ENCODE results near the gene FOXC1.

The FOXC1 gene

DNA sequence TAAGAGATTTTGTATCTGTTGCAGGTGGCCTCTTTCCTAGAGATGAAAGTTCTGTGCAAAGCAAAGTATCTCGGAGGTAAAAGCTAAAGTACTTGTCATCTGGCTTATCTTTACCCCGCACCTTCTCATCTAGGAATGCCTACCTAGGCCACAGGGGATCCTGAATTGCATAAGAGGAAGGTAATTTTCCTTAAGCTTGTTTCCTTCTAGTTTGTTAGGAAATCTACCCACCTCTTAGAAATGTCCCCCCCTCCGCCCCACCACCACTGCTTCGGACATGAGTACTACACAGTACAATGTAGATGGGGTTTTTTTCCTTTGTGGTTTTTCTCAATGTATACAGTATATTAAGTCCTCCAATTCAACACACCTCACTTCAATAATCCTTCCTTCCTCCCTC lies 21.5 kb downstream of the FOXC1 start:
- no peak overlapping the region for H3K4me3 Mint-ChIP-seq
- H3K27me3 Mint-ChIP-seq = peaks cover 24% of the 10 kb centered on the region
- peaks cover 3% of the 10 kb centered on the region for H3K4me1 Mint-ChIP-seq
- peaks cover 11% of the 10 kb centered on the region for H3K36me3 Mint-ChIP-seq
- H3K9me3 Mint-ChIP-seq = no peaks in the 10 kb centered on the region
- no peak overlapping the region for H3K27ac Mint-ChIP-seq

DNA sequence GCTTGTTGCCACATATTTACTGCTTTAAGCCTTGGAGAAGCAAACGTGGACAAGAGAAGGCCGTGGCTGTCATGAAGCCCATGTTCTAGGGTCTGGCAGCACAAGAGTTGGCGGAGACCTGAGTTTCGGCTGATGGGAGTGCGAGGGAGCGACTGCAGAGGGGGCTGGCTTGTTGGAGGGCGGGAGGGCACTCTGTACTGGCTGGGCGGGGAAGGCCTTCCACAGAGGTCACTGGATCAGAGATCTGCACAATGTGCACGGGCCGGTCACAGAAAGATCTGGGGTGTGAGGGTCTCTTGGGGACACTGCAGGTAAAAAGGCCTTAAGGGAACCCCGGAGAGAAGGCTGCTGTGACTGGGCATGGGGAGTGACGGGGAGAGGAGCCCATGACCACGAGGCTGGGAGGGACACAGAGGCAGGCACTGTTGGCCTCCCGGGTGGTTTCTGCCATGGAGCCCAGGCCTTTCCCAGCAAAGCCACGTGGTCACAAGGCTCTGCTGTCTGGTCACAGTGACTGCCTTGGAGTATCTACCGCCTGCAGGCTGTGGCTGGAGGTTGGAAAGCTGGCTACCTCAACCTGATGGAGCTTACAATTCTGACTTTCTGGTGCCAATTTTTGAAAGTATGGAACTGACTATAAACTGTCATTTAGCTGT lies 23.8 kb downstream of the FOXC1 start:
- peaks cover 9% of the 10 kb centered on the region for H3K36me3 Mint-ChIP-seq
- no peak overlapping the region for H3K4me3 Mint-ChIP-seq
- H3K9me3 Mint-ChIP-seq = no peaks in the 10 kb centered on the region
- H3K27me3 Mint-ChIP-seq = peaks cover 5% of the 10 kb centered on the region
- H3K4me1 Mint-ChIP-seq = no peaks in the 10 kb centered on the region
- no peak overlapping the region for H3K27ac Mint-ChIP-seq

DNA sequence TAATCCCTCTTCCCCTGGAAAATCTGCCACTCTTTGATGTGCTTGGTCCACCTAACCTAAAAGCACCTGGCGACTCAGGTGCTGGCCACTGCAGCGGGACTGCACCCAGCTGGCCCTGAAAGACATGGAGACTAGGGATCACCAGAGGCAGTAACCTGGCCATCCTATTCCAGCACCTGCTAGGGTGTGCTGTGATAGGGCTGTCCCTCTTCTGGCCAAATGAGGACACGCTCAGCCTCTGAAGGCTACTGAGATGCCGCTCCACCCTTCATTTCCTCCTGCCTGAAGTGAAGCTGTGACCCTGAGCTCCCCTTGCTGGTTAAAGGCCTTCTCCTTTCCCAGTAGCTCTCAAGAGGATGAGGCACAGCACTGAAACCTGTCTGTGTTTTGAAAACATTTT lies 24.4 kb downstream of the FOXC1 start:
- H3K4me1 Mint-ChIP-seq = no peaks in the 10 kb centered on the region
- peaks cover 3% of the 10 kb centered on the region for H3K27me3 Mint-ChIP-seq
- H3K4me3 Mint-ChIP-seq = no peak overlapping the region
- H3K27ac Mint-ChIP-seq = no peak overlapping the region
- H3K9me3 Mint-ChIP-seq = no peaks in the 10 kb centered on the region
- H3K36me3 Mint-ChIP-seq = peaks cover 9% of the 10 kb centered on the region

GRCh38 chr6:1635305-1636010 lies 25.7 kb downstream of the FOXC1 start:
- peaks cover 9% of the 10 kb centered on the region for H3K36me3 Mint-ChIP-seq
- no peaks in the 10 kb centered on the region for H3K4me1 Mint-ChIP-seq
- H3K27ac Mint-ChIP-seq = no peak overlapping the region
- no peak overlapping the region for H3K4me3 Mint-ChIP-seq
- H3K27me3 Mint-ChIP-seq = no peaks in the 10 kb centered on the region
- H3K9me3 Mint-ChIP-seq = no peaks in the 10 kb centered on the region

- no peaks in the 10 kb centered on the region for H3K4me1 Mint-ChIP-seq
- peaks cover 9% of the 10 kb centered on the region for H3K36me3 Mint-ChIP-seq
- no peaks in the 10 kb centered on the region for H3K9me3 Mint-ChIP-seq
- H3K27me3 Mint-ChIP-seq = no peaks in the 10 kb centered on the region
- no peak overlapping the region for H3K4me3 Mint-ChIP-seq
- H3K27ac Mint-ChIP-seq = no peak overlapping the region
These were observed 26.6 kb downstream of the FOXC1 start for GRCh38 chr6:1636272-1636825.

DNA sequence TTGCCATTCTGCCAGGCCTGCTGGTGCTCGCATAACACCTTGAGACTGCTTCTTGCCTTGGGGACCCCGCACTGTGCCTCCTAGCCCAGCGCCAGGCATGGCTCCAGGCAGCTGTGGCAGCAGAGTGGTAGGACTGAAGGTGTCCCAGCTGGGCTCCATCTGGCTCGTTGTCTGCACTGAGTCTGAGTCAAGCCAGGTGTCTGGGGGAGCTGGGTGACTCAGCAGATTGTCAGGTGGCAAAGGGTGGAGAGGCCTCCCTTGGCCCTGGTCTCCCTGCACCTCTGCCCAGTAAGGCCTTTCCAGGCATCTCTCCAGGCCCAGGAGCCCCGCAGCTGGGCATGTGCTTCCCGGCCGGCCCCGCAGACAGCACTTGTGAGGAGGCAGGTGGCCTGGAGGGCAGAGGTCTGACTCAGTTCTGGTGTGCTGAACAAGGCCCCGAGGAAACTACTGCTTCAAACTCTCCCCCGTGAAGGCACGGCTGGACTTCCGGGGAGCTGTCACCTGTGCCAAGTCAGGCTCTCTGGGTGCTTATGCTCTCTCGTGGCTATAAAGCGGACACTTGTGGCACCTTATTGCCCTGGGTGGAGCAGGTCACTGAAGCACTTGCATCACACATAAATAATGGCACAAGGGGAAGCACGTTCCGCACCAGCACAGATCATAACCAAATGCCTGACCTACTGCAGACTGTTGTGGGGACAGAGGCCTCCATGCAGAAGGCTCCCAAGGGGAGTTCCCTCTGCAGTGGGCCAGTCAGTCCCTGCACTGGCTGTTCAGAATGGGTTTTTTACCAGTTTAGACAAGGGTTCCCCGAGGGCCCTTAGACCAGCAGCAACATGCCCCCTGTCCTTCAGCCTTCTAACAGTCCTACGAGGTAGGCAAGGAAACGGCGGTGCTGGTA lies 27.5 kb downstream of the FOXC1 start:
- Mint-ChIP-seq H3K27ac (no peak overlapping the region), H3K27me3 (no peaks in the 10 kb centered on the region), H3K36me3 (peaks cover 9% of the 10 kb centered on the region), H3K4me1 (no peaks in the 10 kb centered on the region), H3K9me3 (no peaks in the 10 kb centered on the region), H3K4me3 (no peak overlapping the region)

- no peaks in the 10 kb centered on the region for H3K4me1 Mint-ChIP-seq
- H3K36me3 Mint-ChIP-seq = peaks cover 10% of the 10 kb centered on the region
- H3K27me3 Mint-ChIP-seq = no peaks in the 10 kb centered on the region
- no peak overlapping the region for H3K4me3 Mint-ChIP-seq
- no peak overlapping the region for H3K27ac Mint-ChIP-seq
- H3K9me3 Mint-ChIP-seq = no peaks in the 10 kb centered on the region
These were observed 29.7 kb downstream of the FOXC1 start for GRCh38 chr6:1639430-1639829.

DNA sequence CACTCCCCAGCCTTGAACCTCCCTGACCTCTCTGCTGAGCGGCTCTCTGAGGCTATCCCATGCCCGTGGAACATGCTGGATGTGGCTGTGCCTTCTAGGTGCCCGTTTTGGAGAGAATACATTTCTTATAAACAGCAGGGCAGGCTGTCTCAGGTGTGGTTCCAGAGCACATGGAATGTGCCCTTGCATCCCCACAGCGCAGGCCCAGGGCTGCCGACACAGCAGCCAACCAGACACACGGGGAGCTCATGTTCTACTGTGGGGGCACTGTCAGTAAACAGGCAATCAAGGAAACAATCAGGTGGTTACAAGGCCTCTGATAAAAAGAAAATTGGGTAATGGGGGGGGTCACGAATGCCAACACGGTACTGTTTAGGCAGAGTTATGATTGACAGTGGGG lies 30.8 kb downstream of the FOXC1 start:
- H3K4me3 Mint-ChIP-seq = no peak overlapping the region
- H3K4me1 Mint-ChIP-seq = no peaks in the 10 kb centered on the region
- no peaks in the 10 kb centered on the region for H3K27me3 Mint-ChIP-seq
- H3K9me3 Mint-ChIP-seq = no peaks in the 10 kb centered on the region
- H3K27ac Mint-ChIP-seq = no peak overlapping the region
- H3K36me3 Mint-ChIP-seq = peaks cover 8% of the 10 kb centered on the region

DNA sequence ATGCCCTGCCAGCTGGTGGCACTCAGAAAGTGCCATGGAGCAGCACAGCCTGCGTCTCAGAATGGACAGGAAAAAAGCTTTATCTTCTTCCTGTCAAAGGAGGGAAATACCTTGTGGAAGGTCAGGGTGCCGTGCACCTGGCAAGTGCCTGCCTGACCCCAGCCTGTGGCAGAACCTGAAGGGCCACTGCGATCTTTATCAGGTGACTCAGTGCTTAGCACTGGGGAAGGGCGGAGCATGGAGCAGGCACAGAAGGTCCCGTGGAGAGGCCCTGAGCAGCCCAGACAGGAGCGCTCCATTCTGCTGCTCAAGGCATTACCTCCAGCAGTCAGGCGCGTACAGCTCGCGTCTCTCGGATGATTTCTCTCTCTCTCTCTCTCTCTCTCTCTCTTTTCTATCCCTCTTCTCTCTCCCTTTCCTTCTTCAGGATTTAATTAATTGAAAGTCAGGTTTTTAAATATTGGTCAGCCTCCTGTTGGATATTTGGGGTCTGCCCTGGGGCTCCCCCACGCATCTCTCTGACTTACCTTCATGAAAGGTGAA lies 31.7 kb downstream of the FOXC1 start:
- Mint-ChIP-seq H3K27ac (no peak overlapping the region), H3K36me3 (peaks cover 8% of the 10 kb centered on the region), H3K4me3 (no peak overlapping the region), H3K27me3 (no peaks in the 10 kb centered on the region), H3K4me1 (no peaks in the 10 kb centered on the region), H3K9me3 (no peaks in the 10 kb centered on the region)

- Mint-ChIP-seq H3K27me3 (no peaks in the 10 kb centered on the region), H3K4me1 (no peaks in the 10 kb centered on the region), H3K27ac (no peak overlapping the region), H3K36me3 (peaks cover 8% of the 10 kb centered on the region), H3K4me3 (no peak overlapping the region), H3K9me3 (no peaks in the 10 kb centered on the region)
These were observed 33.4 kb downstream of the FOXC1 start for GRCh38 chr6:1643111-1643510.

GRCh38 chr6:1643830-1644445 lies 34.2 kb downstream of the FOXC1 start:
- no peaks in the 10 kb centered on the region for H3K4me1 Mint-ChIP-seq
- H3K27me3 Mint-ChIP-seq = no peaks in the 10 kb centered on the region
- H3K4me3 Mint-ChIP-seq = no peak overlapping the region
- H3K27ac Mint-ChIP-seq = no peak overlapping the region
- H3K36me3 Mint-ChIP-seq = peaks cover 8% of the 10 kb centered on the region
- no peaks in the 10 kb centered on the region for H3K9me3 Mint-ChIP-seq

GRCh38 chr6:1644516-1645060 lies 34.9 kb downstream of the FOXC1 start:
- Mint-ChIP-seq H3K9me3 (no peaks in the 10 kb centered on the region), H3K27me3 (no peaks in the 10 kb centered on the region), H3K4me3 (no peak overlapping the region), H3K27ac (no peak overlapping the region), H3K36me3 (peaks cover 8% of the 10 kb centered on the region), H3K4me1 (no peaks in the 10 kb centered on the region)

DNA sequence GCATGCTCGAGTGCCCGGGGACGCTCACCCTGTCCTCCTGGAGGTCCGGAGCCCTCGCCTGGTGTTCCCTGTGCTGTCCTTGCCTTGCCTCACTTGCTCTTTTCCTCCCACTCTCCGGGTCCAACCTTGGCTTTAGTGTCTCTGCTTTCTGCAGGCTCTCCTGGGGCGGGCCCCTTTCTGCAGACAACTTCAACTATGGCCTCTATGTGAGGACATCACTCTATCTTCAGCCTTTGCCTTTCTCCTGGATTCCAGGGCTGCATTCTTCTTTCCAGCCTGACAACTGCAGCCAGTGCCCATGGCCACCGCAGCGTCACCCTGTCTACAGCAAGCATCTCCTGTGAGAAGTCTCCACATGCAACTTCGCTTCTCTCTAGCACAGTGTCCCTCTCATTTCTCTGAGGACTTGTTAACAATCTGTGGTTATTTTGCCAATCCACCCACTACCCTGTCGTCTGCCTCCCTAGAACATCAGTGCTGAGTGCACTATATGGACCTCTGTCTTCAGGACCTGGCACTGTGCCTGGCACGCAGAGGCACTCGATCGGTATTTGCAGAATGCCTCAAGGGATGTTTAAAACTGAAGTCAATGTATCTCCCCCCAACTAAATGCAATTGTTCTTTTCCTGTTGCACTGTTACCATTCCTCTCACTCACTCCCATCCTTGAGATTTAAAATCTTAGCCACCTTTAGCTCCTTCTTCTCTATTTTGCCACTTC lies 35.9 kb downstream of the FOXC1 start:
- H3K27ac Mint-ChIP-seq = no peak overlapping the region
- no peaks in the 10 kb centered on the region for H3K27me3 Mint-ChIP-seq

GRCh38 chr6:1651362-1651761 lies 41.6 kb downstream of the FOXC1 start:
- Mint-ChIP-seq H3K9me3 (no peaks in the 10 kb centered on the region), H3K27ac (no peak overlapping the region), H3K4me3 (no peak overlapping the region), H3K27me3 (no peaks in the 10 kb centered on the region), H3K36me3 (no peaks in the 10 kb centered on the region), H3K4me1 (no peaks in the 10 kb centered on the region)

More for the DNA sequence above, 35.9 kb downstream of the FOXC1 start:
- no peaks in the 10 kb centered on the region for H3K4me1 Mint-ChIP-seq
- no peak overlapping the region for H3K4me3 Mint-ChIP-seq
- peaks cover 8% of the 10 kb centered on the region for H3K36me3 Mint-ChIP-seq
- no peaks in the 10 kb centered on the region for H3K9me3 Mint-ChIP-seq

Measured in activated naive CD4-positive, alpha-beta T cell treated with anti-CD3 and anti-CD28 coated beads, Interleukin-2, amount 50 U/mL, for 24 hours (primary cell).